RCC 7860 (cell line): ENCODE results near the gene LYPD6B.

Experiments used
- DNase-seq: peaks from one replicate; pipeline ENCODE4 v3.0.0-alpha.2; 2015; ENCODE audit warnings: low spot score
- FAIRE-seq: peaks from 2 replicates; lab custom pipeline; 2012; peaks lifted over from hg19 to GRCh38; lab: Jason Lieb, UNC

LYPD6B gene

DNA sequence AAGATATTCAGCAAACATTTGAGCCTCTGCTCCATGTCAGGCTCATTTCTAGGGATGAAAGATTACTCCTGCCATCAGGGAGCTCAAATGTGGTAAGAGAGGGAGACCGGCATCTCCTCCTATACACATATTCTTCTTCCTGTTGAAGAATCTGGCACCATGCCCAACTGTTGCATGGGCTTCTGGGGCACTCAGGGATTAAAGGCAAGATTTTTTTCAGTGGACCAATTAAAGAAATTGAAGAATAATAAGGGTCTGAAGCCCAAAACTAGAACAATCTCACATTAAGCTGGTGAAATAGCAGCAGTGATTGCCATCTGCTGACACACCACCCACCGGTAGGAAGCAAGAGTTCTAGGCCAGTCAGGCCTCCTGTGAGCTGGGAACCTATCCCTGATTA lies 146.5 kb downstream of the LYPD6B start:
- DNase-seq (no peak), FAIRE-seq (no peak)

DNA sequence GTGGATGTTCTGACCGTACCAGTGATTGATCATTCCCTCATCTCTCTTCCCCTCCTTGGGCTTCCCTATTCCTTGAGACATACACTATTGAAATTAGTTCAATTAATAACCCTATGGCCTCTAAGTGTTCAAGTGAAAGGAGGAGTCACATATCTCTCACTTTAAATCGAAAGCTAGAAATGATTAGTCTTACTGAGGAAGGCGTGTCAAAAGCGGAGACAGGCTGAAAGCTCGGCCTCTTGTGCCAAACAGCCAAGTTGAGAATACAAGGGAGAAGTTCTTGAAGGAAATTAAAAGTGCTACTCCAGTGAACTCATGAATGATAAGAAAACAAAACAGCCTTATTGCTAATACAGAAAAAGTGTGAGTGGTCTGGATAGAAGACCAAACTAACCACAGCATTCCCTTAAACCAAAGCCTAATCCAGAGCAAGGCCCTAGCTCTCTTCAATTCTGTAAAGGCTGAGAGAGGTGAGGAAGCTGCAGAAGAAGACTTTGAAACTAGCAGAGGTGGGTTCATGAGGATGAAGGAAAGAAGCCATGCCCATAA lies 147.5 kb downstream of the LYPD6B start:
- DNase-seq (no peak), FAIRE-seq (no peak)

DNA sequence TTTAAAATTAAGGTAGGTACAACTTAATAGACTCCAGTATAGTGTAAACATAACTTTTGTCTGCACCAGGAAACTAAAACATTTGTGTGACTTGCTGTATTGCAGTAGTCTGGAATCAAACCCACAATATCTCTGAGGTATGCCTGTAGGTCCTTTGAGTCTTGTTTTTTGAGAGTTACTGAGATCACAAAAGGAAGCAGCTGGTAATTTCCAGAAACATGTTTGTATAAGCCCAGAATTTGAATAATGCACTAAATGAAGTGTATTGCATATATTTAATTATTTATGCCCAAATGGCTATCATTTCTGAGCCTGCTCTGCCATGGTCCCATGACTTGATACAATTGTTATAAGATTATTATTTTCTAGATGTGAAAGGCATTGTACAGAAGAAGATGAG lies 148.6 kb downstream of the LYPD6B start:
- DNase-seq: no peak
- no peak for FAIRE-seq

DNA sequence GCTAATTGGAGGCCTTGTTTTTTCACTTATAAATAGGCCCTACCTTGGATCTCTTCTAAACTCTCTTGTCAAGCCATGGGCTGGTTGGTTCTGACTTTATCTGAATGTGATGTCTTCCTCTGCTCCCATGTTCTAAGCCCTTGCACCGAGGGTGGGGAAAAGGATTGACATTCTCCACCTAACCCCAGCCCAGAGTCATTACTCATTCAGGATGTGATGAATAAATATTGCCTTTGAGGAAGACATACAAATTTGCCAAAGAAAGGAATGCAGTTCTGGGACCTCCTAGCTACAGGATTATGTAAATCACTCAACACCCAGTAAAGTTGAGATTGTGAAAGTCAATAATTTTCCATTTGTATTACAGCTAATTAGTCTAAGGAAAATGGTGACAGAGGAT lies 149.8 kb downstream of the LYPD6B start:
- no peak for FAIRE-seq

DNA sequence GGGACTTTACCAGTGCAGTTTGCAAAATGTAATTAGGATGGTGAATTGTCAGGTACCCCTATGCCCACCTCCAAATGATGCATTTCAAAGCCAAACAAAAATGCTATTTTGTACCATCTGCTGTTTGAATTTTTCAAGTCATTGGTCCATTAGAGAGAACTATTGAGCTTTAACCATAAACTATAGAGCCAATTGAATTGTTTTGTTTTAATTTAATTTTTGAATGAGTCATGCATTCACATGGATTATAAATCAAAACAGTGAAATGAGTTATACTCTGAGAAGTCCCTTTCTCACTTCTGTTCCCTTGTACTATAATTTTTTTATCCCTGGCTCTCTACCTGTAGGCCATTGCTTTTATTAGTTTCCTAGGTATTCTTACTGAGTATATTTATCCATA lies 151.3 kb downstream of the LYPD6B start:
- FAIRE-seq (no peak), DNase-seq (no peak)

More for the DNA sequence above, 149.8 kb downstream of the LYPD6B start:
- no peak for DNase-seq

DNA sequence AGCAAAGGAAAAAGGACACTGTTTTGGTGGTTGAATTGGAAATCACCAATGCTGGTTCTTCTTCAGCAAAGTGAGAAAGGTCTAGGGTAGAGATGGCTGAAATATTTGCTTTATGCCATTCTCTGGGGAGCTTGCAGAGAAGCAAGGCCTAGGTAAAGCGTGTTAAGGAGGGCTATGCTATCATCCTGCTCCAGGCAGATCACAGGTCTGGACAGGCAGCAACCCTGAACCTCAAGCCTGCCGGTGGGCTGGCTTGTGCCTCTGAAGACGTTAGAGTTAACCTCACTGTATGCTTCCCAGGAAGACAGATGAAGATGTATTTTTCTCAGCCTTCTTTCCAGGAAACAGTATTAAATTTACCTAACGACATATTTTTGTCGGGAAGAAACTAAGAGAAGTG lies 153.4 kb downstream of the LYPD6B start:
- no peak for FAIRE-seq
- no peak for DNase-seq

DNA sequence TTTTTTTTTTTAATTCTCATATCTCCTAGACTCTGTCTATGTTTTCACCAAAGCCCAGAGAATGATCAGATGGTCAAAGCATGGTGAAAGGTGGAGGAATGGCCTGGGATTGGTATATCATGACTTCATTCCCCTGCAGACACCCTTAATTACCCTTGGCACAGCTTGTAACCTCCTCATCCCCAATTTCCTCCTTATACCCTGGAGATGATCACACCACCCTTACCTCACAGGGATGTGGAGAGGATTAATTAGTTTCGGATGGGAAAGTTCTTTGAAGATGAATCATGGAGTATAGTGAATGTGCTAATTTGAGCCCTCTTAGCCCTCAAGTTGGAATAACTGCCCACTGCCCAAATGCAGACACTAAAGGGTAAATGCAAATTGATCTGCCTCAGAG lies 153.9 kb downstream of the LYPD6B start:
- FAIRE-seq: no peak

DNA sequence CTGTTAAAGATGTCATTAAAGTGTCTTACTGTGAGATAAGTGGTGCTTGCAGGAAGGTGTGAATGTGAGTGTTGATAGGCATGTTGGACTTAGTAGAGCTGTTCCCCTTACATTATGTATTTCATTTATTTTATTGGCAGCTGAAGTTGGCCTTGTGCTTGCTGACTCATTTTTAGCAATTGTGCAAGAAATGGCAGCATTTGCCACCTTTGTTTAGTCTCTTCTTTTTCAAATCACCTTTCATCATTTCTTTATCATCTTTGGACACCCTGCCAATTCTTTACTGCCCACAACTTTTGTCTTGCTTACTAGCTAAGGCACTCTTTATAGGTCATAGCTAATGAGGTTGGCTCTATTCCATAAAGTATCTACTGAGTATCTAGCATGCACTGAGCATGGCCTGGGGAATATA lies 161.6 kb downstream of the LYPD6B start:
- no peak for DNase-seq
- FAIRE-seq: no peak

More for the DNA sequence above, 153.9 kb downstream of the LYPD6B start:
- no peak for DNase-seq

DNA sequence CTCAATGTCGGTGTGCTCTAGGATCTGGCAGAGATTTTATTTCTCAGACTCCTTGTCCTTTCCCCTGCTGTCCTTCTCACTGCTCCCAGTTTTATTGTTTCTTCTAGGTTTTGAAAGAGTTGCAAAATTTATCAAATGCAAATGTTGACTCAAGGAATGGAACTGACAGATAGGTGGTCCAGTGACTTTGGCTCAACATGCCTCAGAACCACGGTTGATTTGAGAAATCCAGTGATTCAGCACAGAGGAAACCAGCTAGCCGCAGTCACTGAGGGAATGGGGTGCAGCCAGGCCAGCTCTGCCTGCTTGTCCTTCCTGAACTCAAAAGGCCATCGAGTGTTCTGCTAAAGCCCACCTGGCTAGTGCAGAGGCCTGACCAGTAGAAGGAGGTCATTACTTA lies 166.2 kb downstream of the LYPD6B start:
- FAIRE-seq (no peak), DNase-seq (no peak)

DNA sequence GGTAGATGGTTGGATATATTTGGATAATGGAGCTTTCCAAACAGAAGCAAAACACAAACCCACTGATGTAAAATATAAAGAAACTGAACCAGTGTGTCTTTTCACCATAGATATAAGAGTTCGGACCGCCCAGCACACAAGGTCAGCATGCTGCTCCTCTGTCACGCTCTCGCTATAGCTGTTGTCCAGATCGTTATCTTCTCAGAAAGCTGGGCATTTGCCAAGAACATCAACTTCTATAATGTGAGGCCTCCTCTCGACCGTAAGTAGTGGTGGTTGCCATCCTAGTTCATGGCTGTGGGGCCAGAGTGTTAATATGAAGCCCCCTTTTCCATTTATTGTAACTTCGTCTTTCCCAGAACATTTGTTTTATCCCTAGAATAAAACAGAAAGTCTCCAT lies 166.6 kb downstream of the LYPD6B start:
- DNase-seq (no peak), FAIRE-seq (no peak)

DNA sequence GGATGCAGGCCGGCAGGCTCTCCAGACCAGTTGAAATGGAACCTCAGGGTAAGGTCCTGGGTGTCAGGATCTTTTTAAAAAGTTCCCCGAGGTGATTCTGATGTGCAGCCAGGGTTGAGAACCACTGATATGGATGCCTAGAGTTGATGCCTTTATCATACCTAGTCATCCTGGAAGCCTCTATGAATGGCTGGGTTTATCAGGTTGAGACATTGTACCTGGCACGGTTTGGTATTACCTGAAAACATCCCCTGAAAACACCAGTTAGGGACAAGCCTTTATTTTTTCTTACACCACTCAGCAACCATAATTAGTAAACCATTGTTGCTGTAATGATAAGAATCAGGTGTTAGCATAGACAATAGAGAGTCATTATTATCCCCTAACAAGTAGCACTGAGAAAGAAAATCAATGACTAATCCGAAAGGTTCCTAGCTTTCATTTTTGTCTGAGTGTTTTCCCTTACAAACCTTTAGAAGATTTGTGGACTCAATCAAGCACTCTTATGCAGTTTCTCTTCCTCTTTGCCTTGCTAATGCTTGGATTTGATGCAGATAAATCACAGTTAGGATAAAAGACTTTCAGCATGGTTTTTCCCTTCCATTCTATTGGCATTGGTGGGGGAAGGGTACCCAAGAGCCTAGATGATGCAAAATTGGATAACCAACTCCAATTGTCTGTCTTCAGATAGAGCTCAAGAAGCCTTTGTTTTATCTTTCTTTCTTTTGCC lies 175.4 kb downstream of the LYPD6B start:
- FAIRE-seq (no peak), DNase-seq (no peak)

DNA sequence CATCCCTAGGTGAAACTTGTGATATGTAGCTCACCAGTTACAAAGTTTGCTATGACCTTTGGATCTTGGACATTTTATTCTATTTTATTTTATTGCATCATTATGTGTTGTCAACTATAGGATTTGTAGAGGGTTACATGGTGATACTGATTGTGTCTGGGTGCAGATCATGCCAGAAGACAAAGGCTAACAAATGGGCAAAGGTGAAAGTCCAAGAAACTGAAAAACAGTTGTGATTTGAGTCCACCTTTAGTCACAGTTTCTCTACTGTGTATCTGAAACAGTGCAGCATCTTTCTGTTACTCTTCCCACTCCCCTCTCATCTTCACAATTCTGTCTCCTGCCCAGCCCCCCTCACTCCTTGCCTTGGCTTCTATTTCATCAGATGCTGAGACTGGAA lies 180.0 kb downstream of the LYPD6B start:
- DNase-seq: no peak
- no peak for FAIRE-seq

DNA sequence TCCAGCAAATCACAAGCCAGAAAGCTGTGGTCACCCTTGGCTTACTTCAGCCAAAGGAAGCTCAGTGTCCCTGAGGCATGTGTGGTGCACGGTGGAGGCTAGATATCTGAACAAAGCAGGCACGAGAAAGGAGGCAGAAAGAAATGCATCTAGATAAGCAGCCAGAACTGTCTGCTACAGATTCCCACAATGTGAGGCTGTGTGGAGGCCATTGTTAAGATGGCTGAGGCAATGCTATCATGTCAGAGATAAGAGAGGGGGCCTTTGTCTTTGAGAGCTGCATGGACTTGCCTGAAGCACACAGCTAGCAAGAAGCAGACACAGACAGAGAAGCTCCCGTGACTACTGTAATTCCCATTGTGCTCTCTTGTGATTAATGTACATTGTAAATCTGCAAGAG lies 181.4 kb downstream of the LYPD6B start:
- FAIRE-seq (no peak), DNase-seq (no peak)

DNA sequence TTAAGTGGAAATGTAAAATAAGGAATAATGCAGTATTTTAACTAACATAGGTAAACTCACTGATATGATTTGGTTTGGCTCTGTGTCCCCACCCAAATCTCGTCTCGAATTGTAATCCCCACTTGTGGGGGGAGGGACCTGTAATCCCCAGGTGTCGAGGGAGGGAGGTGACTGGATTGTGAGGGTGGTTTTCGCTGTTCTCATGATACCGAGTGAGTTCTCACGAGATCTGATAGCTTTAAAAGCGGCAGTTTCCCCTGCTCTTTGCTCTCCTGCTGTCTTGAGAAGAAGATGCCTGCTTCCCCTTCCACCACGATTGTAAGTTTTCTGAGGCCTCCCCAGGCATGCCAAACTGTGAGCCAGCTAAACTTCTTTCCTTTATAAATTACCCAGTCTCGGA lies 182.5 kb downstream of the LYPD6B start:
- FAIRE-seq: no peak
- DNase-seq: no peak

DNA sequence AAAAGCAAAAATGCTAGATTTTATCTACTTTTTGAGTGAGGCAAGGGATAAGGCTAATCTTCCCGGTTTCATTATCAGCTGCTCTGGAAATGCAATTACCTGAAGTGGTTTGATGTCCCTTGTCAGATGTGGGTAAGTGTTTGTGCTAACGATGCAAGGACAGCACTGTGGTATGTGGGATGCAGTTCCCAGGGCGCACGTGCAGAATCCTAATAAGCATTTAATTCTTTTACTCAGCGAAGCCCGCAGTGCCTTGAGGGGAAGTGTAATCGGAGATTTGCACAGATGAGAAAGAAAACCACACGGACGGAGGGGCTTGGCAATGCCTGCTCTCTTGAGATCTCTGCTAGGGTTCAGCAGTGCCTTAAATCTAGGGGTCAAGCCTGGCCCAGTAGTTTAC lies 183.4 kb downstream of the LYPD6B start:
- FAIRE-seq: no peak
- no peak for DNase-seq

DNA sequence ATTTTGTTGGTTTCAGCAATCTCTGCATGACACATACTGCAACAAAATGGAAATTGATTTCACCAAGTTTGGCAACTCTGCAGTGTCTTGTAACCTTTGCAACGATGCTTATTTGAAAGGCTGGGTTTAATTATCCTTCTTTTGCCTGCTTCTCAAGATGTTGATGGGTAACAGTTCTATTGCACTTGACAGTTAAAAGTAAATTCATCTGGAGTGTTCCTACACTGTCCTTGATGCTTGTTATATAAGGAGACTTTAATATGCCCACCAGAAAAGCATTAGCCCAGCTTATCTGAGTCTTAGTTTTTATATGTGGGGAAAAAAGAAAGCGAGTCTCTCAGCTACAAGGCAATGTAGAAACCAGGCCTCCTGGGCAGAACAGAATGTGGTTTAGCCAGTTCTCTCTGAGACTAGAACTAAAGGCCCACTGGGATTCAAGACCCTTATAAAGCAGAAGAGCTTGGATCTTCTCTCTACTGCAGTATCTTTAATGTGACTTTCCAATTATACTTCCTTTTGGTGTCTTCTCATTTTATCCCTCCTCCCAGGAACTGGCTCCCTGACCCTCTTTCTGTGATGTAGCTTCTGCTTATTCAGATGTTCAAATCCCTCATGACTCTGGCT lies 185.1 kb downstream of the LYPD6B start:
- FAIRE-seq (no peak), DNase-seq (no peak)

DNA sequence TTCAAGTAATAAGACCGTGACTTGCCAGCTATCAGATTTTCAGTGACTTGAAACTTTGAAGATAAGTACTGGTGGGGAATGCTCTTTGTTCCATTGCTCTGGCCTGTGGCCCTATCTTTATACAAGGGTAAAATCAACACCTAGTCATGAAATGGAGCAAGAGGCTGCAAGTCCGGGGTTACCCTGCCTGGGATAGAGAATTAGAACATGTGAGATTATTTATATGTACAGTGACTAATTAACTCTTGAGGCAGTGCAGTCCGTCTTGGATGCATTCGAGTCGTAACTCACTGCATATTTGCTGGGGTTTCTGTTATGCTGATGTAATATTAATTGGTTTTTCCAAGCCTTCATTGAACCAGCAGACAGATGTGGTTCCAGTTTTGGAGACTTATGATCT lies 186.0 kb downstream of the LYPD6B start:
- FAIRE-seq: no peak
- DNase-seq: no peak

DNA sequence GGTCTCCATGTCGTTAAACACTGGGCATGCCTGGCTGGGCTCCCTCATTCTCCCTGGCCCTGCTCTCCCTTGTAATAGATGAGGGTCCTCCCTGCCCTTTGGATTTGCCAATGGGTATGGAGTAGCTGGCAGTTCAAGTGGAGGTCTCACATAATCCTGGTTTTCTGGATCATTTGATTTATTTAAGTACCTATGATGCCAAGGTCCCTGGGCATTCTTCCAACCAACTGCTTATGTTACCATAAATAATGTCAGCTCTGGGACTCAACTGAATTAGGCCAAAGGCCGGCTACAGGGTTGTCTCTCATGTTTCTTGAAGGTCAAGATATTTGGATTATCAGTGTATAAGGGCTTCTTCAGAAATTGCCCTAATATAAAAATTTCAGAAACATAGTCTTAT lies 186.9 kb downstream of the LYPD6B start:
- FAIRE-seq (no peak), DNase-seq (no peak)

DNA sequence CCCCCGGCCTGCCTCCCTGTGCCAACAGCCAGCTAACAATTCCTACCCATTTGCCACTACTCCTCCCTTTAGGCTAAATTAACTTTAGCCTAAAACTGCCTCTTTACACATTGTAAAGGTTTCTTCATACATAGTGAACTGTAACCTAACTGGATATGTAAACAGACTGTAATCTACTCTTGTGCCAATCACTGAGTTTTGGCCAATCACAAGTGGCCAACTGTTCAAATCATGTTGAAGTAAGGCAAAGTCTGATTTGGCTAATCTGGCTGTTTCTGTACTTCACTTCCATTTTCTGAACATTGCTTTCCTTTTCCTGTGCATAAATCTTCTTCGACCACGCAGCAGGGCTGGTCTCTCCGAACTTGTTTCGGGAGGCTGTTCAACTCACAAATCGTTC lies 188.3 kb downstream of the LYPD6B start:
- DNase-seq: no peak
- no peak for FAIRE-seq

DNA sequence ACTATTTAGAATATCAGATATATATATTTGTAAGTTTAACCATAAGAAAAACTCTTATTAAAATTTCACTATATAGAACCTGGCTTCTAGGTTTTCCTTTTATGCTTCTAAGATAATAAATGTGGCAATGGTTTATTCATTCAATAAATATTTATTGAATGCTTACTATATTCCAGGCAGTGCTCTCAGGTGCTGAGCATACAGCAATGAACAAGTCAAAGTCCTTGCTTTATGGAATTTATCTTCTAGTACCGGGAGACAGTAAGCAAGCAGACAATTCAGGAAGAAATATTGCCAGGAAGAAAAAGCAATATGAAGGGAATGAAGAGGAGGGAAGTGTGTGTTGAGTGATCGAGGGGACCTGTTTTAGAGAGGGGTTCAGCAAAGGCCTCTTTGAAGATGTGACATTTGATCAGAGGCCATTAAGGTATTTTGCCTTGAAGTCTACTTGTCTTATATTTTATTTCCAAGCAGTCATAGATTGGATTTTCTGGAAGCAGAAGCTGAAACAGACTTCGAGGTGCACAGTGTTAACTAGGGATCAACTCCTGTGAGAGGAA lies 197.4 kb downstream of the LYPD6B start:
- FAIRE-seq (no peak), DNase-seq (no peak)

DNA sequence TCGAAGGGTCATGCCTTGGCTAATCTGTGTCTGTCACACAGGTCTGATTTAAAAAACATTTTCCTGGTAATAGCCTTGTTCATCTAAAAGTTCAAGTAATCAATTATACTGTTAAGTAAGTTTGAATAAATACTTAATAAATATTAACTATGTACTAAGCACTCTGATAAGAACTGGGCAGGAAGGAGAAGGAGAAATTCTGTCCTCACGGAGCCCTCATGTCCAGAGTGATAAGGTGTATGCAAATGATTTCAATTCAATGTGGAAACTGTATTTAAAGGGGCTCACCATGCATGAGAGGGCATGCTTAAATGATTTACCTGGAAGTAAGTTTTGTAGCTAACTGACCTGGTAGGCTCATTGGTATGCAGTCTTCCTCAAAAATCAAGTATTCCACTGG lies 197.9 kb downstream of the LYPD6B start:
- DNase-seq (no peak), FAIRE-seq (no peak)

DNA sequence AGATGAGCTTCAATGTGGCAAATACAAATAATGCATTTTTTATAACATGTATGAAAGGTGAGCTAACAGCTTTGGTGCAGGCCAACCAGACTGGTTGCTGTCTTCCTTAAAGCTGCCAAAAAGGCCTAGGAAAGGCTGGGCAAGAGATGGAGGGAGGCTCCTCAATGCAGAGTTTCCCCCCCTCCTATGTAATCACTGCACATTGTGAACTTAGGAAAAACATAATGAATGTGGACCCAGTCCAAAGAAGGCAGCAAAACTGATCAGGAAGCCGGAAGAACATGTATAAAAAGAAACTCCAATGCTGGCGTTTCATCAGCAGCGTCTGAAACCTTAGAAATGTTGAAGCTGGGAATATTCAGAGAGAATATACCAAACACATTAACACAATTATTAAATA lies 207.7 kb downstream of the LYPD6B start:
- FAIRE-seq (no peak), DNase-seq (no peak)
